ENCODE results near the gene TTLL9. TPM values are rescaled to one million over a fixed set of nuclear protein-coding genes. Genes with fewer than 3 reads are reported as not detected.

TTLL9 gene
- total and polyA plus RNA-seq, 10 of the 15 experiments (the other 5 are each of a cell fraction or from before 2014, with no cell fraction given), result 0.03 to 0.77 (median 0.11) TPM; not detected in 2

- ChIA-PET RAD21 (ENCODE audit: unreplicated experiment) (interaction anchor here (1.2 kb wide), 1 partner anchor 21 kb away, joined by 5 read pairs; no protein-coding TSS in a partner anchor), SMC1A (ENCODE audit: uncharacterized antibody, unreplicated experiment) (no interaction called here), POLR2A (no interaction called here), CTCF (interaction anchor here (1.3 to 7.3 kb wide), 3 partner anchors 9 to 21 kb away, joined by 5 to 109 read pairs (median 10); partner anchors contain the start of gene MYLK2)
- FAIRE-seq, result no peak
- H3K4me2 ChIP-seq (ENCODE audit: control insufficient read depth, insufficient read depth), result no peak overlapping the region
- H3K9ac ChIP-seq (ENCODE audit: control insufficient read depth, insufficient read depth, low read length), result no peak overlapping the region
- peaks cover 5% of the 10 kb centered on the region; the same call in 1 of the 2 replicates for H3K4me1 ChIP-seq (ENCODE audit: control insufficient read depth, insufficient read depth, low read length)
- H3K9me3 ChIP-seq (replicated peaks; ENCODE audit: control insufficient read depth, insufficient read depth, low read length), result no peaks in the 10 kb centered on the region
- no peaks in the 10 kb centered on the region; a peak in 1 of 4 replicates for H3K27me3 ChIP-seq (replicated peaks in 1 of 2; ENCODE audit: control insufficient read depth in 2 of 2, insufficient read depth in 2 of 2, low read length in 1 of 2)
- intact Hi-C loops (cut with micrococcal nuclease; ENCODE audit: unreplicated experiment) (no loop called here), in situ Hi-C loops (cut with MboI) (no loop called here)
- no peaks in the 10 kb centered on the region for H3K36me3 ChIP-seq (ENCODE audit: control insufficient read depth in 2 of 2, insufficient read depth in 2 of 2, low read length in 1 of 2)
- no peak overlapping the region for H2AFZ ChIP-seq (ENCODE audit: control insufficient read depth, low read depth, low read length)
- BruUV-seq (replicated peaks), result no TSS peak
- no peak overlapping the region for H3K4me3 ChIP-seq
- no peaks in the 10 kb centered on the region for H3K79me2 ChIP-seq (ENCODE audit: control insufficient read depth, insufficient read depth, low read length)
- H4K20me1 ChIP-seq (ENCODE audit: control insufficient read depth, insufficient read depth), result no peaks in the 10 kb centered on the region; the same call in 1 of the 2 replicates
- DNase-seq (ENCODE audit: low read depth, low spot score), result no peak
- H3K27ac ChIP-seq (ENCODE audit: control insufficient read depth, insufficient read depth), result no peak overlapping the region
- TF ChIP-seq ZBTB40 (IDR thresholded peaks at IDR 0.05; ENCODE audit: borderline replicate concordance) (no peak), MEF2B (IDR thresholded peaks at IDR 0.05; ENCODE audit: partially characterized antibody, poor library complexity, severe bottlenecking) (no peak), ZSCAN29 (IDR thresholded peaks at IDR 0.05) (no peak)
- 56% methylated on average over 5 of the region's 5 CpGs for WGBS (ENCODE audit: insufficient coverage, insufficient replicate concordance, low lambda C conversion rate, missing lambda C conversion rate)
- ATAC-seq, result no peak
These were observed 26.6 kb upstream of the TTLL9 start for GRCh38 chr20:31843881-31844280.
